Heart right ventricle (tissue), 16 donors: Measurements from ENCODE around the gene MRPL2. TPM values are rescaled to one million over a fixed set of nuclear protein-coding genes. Genes with fewer than 3 reads are reported as not detected.

Source experiments
- ATAC-seq, 8 donors: fragments of 200-7000 bp; cut with Tn5 transposase; one replicate each; pipeline ENCODE4 v1.9.1; 2020; ENCODE audit warnings: mild to moderate bottlenecking in 8 of 8, moderate library complexity in 8 of 8, moderate number of reproducible peaks in 1 of 8
- DNase-seq, 2 donors: peaks; one replicate each; pipeline ENCODE4 v3.0.0-alpha.2; 2020
- H3K27ac ChIP-seq, 10 donors: fragments of 200-600 bp; sonication (generic) in 2 of 10; one replicate each; pipeline versions ENCODE4 v1.5.0 to v1.8.0; 2020 to 2022; ENCODE audit warnings: mild to moderate bottlenecking in 3 of 10
- H3K27me3 ChIP-seq, 7 donors: fragments of 200-600 bp; one replicate each; pipeline ENCODE4 v1.8.0; 2021 to 2022; ENCODE audit warnings: mild to moderate bottlenecking in 2 of 7
- H3K36me3 ChIP-seq, 9 donors: fragments of 200-600 bp; sonication (generic) in 1 of 9; one replicate each; pipeline versions ENCODE4 v1.5.0 to v1.8.0; 2020 to 2022; ENCODE audit warnings: mild to moderate bottlenecking in 2 of 9
- H3K4me1 ChIP-seq, 9 donors: fragments of 200-600 bp; sonication (generic) in 1 of 9; one replicate each; pipeline versions ENCODE4 v1.5.0 to v1.8.0; 2020 to 2022; ENCODE audit warnings: mild to moderate bottlenecking in 4 of 9
- H3K4me3 ChIP-seq, 10 donors: fragments of 200-600 bp; sonication (generic) in 2 of 10; one replicate each; pipeline versions ENCODE4 v1.5.0 to v1.8.0; 2020 to 2022; ENCODE audit warnings: mild to moderate bottlenecking in 7 of 10, moderate library complexity in 2 of 10
- H3K9me3 ChIP-seq, 11 donors: fragments of 200-600 bp in 10 of 11; sonication (generic) in 2 of 11; one replicate each; pipeline versions ENCODE4 v1.5.0 to v1.8.0; 2013 to 2022; ENCODE audit warnings: mild to moderate bottlenecking in 2 of 11, control low read depth in 1 of 11, moderate library complexity in 1 of 11
- CTCF ChIP-seq, 9 donors: fragments of 200-600 bp; sonication (generic) in 2 of 9; IDR thresholded peaks; one replicate each; pipeline versions ENCODE4 v1.5.0 to v1.8.0; 2021 to 2022; ENCODE audit warnings: antibody characterized with exemption in 9 of 9, mild to moderate bottlenecking in 5 of 9, moderate library complexity in 1 of 9
- WGBS, 2 donors: extraction: QIAGEN DNeasy Blood & Tissue Kit; methylation state at CpG; one replicate each; pipeline ENCODE4 v1.1.7; 2013; ENCODE audit warnings: inconsistent platforms in 1 of 2; 5-methylcytosine and 5-hydroxymethylcytosine counted together
- intact Hi-C, 10 donors: fragments of 100-400 bp; cut with DNase I; formaldehyde crosslinking; loops; one replicate each; pipeline versions ENCODE4 v1.11.1 to v1.14.2; 2022
- polyA plus RNA-seq, 2 donors: library from polyadenylated mRNA; stranded (reverse); fragments of 200-250 nt; gene quantifications; one replicate each; pipeline ENCODE4 v1.2.3, GENCODE V29; 2013
- total RNA-seq, 10 donors: library from RNA; stranded (reverse); fragmentation: NEBNext Ultra II Directional in 3 of 10; extraction: Animal tissue kit (Norgen Biotek cat#: 25700) in 3 of 10; gene quantifications; one replicate each; pipeline versions ENCODE4 v1.2.1 to v1.2.4, GENCODE V29; 2021 to 2023
- donor health status: Arrhythmogenic right ventricular cardiomyopathy.
- donor health status: ischemic (EF 13 %, LVEDD 7.1; RV severe dilation, severe dysfunction).
- donor health status: healthy with polysubstance abuse.
- donor health status: DM: no; HTN: yes; CAD: no.
- donor health status: DM: no; HTN: no; CAD: no.
- donor health status: ischemic (EF 25% LVEDD 6.9; RV normal size, moderate dysfunction).
- donor health status: ischemic (EF 25% LVEDD 5.7; RV mildly dilated, moderate dysfunction).
- donor health status: healthy.
- donor health status: DM: yes; HTN: yes; CAD: no.
- donor health status: Ischemic cardiomyopathy.
- donor health status: ischemic (EF 35%, LVEDD 5.7; RV mildly dilated, moderate dysfunction).
- donor health status: nonischemic (EF 11% LVEDD 7.7; RV severe dilation, severe dysfunction).
- donor health status: DM: yes; HTN: yes; CAD: no.
- donor health status: PGD.
- donor health status: ischemic (EF 29% LVEDD 5.4; RV normal size, mild dysfunction).
- donor health status: nonischemic (EF 23%, LVEDD 6.1; RV moderate dilation, normal function).

MRPL2 gene
- total and polyA plus RNA-seq, 12 donors, result 76.0 to 165 (median 97.6) TPM

GRCh38 chr6:43096451-43097097 lies 37.3 kb upstream of the MRPL2 start:
- ATAC-seq (peak in 1 of 8 donors; percentile 47), DNase-seq (no peak)
- Histone ChIP-seq H3K27ac (no peak overlapping the region), H3K27me3 (no peaks in the 10 kb centered on the region), H3K4me1 (peaks cover 0 to 21% (median 4%) of the 10 kb centered on the region in 9 donors), H3K4me3 (no peak overlapping the region), H3K9me3 (no peaks in the 10 kb centered on the region), H3K36me3 (no peaks in the 10 kb centered on the region)
- WGBS, 2 donors, result 55 to 61% methylated on average over 8 of the region's 8 CpGs
- no peak for TF ChIP-seq CTCF (IDR thresholded peaks at IDR 0.05)
- intact Hi-C loops, result no loop called here

GRCh38 chr6:43095939-43096338 lies 36.7 kb upstream of the MRPL2 start:
- Histone ChIP-seq H3K4me1 (peaks cover 0 to 21% (median 4%) of the 10 kb centered on the region in 9 donors), H3K4me3 (no peak overlapping the region), H3K27me3 (no peaks in the 10 kb centered on the region), H3K27ac (no peak overlapping the region), H3K9me3 (no peaks in the 10 kb centered on the region), H3K36me3 (no peaks in the 10 kb centered on the region)
- no peak for DNase-seq
- intact Hi-C loops, result no loop called here
- WGBS, 2 donors, result 67 to 72% methylated on average over 7 of the region's 7 CpGs
- ATAC-seq, result peak in 1 of 8 donors; percentile 34
- TF ChIP-seq CTCF (IDR thresholded peaks at IDR 0.05), result no peak

- no peak for TF ChIP-seq CTCF (IDR thresholded peaks at IDR 0.05)
- no peaks in the 10 kb centered on the region for H3K27me3 ChIP-seq
- H3K9me3 ChIP-seq, result no peaks in the 10 kb centered on the region
- intact Hi-C loops, result loop anchor here in 1 of 10 donors (5.0 kb wide), 1 partner anchor 439 kb away; no protein-coding TSS in a partner anchor
- peak in 1 of 2 donors; percentile 21 for DNase-seq
- peaks cover 0 to 21% (median 4%) of the 10 kb centered on the region in 9 donors for H3K4me1 ChIP-seq
- H3K4me3 ChIP-seq, result peak overlapping the region in 7 of 10 donors; percentile 13 to 42 (median 37)
- ATAC-seq, result peak in 7 of 8 donors; percentile 60 to 86 (median 80)
- peak overlapping the region in 3 of 10 donors; percentile 9 to 36 (median 9) for H3K27ac ChIP-seq
- H3K36me3 ChIP-seq, result no peaks in the 10 kb centered on the region
- WGBS, 2 donors, result 69 to 70% methylated on average over 9 of the region's 9 CpGs
Observed at GRCh38 chr6:43093436-43094289, 34.4 kb upstream of the MRPL2 start.

GRCh38 chr6:43092635-43093034 lies 33.4 kb upstream of the MRPL2 start:
- TF ChIP-seq CTCF (IDR thresholded peaks at IDR 0.05), result no peak
- Histone ChIP-seq H3K36me3 (no peaks in the 10 kb centered on the region), H3K4me3 (no peak overlapping the region), H3K27ac (no peak overlapping the region), H3K27me3 (no peaks in the 10 kb centered on the region), H3K9me3 (no peaks in the 10 kb centered on the region), H3K4me1 (peaks cover 0 to 21% (median 4%) of the 10 kb centered on the region in 9 donors)
- DNase-seq (no peak), ATAC-seq (no peak)
- intact Hi-C loops, result loop anchor here in 1 of 10 donors (5.0 kb wide), 1 partner anchor 440 kb away; no protein-coding TSS in a partner anchor
